RWPE1 (cell line): ENCODE results near the gene ZBTB33.

Experiments used
- CTCF ChIA-PET: fragments of 350-600 bp; sonication (Branson Sonifier 250); formaldehyde crosslinking; extraction: SDS; loops from one replicate; lab custom pipeline; 2021; lab: Yijun Ruan, JAX
- POLR2A ChIA-PET: fragments of 400-600 bp; formaldehyde crosslinking; extraction: SDS; loops from one replicate; lab custom pipeline; 2020; ENCODE audit warnings: antibody characterized with exemption; ENCODE audit not compliant: low non-redundant PET; lab: Yijun Ruan, JAX
- DNase-seq: peaks from one replicate; pipeline ENCODE4 v3.0.0; 2012; ENCODE audit warnings: low spot score
- H3K27ac ChIP-seq: fragments of 450-650 bp; 2 replicates; pipeline ENCODE4 v1.5.1; 2017
- CTCF ChIP-seq: fragments of 450-650 bp; conservative IDR thresholded peaks from 2 replicates; pipeline ENCODE4 v1.5.1; 2017; ENCODE audit warnings: low read depth, mild to moderate bottlenecking

Gene ZBTB33

DNA sequence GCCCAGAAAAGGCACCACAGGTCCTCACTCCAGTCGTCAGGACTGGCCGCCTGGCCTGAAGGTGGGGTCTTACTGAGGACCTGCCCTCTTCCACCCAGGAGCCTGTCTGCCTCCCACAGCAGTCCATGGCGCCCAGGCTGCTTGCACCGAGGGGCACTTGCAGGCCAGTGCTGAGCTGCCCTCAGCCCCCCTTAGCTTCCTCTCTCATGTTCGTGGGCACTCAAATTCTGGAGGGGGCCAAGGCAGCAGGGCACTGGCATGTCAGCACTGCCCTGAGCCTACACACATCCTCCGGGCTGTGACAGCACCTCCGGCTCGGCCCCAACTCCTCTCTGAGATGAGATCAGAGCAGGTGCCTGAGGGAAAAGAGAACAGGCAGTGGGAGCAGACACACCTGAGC is 27.2 kb upstream of the ZBTB33 start:
- ChIA-PET POLR2A (no interaction called here), CTCF (no interaction called here)
- no peak overlapping the region for H3K27ac ChIP-seq
- no peak for TF ChIP-seq CTCF
- no peak for DNase-seq

DNA sequence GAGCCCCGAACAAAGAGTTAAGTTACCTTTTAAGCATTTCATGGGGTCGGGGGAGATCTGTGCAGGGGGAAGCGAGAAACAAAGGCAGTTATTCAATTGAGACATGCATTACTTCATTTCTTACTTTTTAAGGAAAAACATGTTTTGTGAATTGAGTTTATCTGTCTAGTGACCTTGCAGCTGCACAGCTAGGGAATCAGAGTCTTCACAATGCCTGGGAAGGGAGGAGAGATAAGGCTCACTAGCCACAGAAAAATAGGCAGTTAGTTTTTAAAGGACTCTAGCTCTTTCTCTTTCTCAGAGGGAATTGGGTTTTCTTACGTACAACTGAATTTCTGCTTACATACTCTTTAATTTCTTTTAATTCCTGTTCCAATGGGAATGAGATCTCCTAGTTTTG is 26.2 kb upstream of the ZBTB33 start:
- no peak overlapping the region for H3K27ac ChIP-seq
- ChIA-PET POLR2A (no interaction called here), CTCF (no interaction called here)
- no peak for DNase-seq
- no peak for TF ChIP-seq CTCF

DNA sequence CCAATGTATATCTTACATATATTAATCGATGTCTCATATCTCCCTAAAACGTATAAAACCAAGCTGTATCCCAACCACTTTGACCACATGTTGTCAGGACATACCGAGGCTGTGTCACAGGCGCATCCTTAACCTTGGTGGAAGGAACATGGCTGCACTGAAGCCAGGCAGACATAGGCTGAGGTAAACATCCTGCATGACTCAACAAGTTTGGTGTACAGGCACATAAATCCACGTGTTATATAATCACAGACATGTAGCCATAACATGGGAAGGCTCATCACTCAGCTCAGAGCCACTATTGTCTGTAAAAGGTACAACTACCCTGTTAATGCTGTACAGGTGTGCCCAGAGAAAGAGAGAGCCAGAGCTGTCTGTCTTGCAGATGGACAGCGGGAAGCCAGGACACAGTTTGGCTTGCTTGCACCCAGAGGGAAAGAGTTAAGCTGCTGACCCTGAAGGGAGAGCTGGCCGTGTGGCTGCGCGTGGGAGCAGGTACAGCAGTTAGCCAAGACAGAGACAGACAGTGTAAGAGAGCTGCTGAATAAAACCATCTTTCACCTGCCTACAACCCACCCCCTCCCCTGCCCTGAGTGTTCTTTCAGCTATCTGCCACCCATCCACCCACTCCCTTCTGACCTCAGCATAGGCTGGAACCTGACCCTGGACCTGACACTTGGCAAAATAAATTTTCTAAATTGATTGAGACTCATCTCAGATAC is 22.3 kb upstream of the ZBTB33 start:
- TF ChIP-seq CTCF, result no peak
- ChIA-PET CTCF (no interaction called here), POLR2A (no interaction called here)
- DNase-seq, result no peak
- H3K27ac ChIP-seq, result no peak overlapping the region

DNA sequence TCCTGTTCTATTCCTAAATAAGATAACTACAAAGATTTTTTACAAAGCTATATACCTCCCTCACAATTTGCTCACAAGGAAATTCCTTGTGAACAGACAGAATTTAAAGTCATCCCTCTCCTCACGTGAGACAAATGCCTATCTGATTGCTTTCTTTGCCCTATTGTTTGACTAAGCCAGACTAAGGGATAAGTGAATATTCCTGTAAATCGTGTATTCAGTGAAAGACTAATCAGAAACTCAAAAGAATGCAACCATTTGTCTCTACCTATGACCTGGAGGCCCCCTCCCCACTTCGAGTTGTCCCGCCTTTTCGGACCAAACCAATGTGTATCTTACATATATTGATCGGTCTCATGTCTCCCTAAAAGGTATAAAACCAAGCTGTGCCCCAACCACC is 15.3 kb upstream of the ZBTB33 start:
- TF ChIP-seq CTCF, result no peak
- DNase-seq, result no peak
- H3K27ac ChIP-seq, result no peak overlapping the region
- POLR2A ChIA-PET, result no interaction called here
- CTCF ChIA-PET, result interaction anchor here (0.7 kb wide), 2 partner anchors 20 to 22 kb away, joined by 3 to 7 read pairs; no protein-coding TSS in a partner anchor

DNA sequence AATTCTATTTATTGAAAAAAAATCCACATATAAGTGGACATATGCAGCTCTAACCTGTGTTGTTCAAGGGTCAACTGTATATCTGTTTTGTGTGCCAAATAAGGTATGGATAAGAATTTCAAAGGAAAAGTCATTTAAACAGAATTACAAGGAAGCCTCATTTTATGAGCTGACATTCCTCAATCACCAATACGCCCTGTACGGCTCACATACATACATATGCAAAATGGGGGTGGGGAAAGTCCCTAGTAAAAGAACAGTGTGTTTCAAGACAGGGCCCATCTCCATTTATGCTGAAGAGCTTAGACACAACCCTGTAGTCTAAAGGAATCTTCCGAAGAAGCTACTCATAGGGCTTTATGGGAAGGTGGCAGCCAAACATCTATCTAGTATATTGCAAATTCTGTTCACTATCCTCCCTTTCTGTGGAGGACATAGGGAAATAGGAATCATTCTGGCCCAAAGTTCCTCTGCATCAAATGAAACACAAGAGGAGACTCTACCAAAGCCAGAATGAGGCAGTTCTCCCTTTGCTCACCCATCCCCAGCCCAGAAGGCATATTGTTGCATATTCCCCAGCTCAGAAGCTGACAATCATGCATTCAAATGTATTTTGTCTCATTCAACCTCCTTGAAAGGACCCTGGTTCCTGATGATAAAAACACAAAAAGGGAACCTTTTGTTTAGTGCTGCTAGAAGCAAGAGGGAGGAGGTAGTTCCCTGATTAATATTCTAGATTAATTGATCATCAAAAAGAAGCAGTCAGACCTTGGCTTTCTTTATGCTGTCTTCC is 13.7 kb upstream of the ZBTB33 start:
- CTCF ChIA-PET, result no interaction called here
- DNase-seq, result no peak
- H3K27ac ChIP-seq, result no peak overlapping the region
- TF ChIP-seq CTCF, result no peak
- POLR2A ChIA-PET, result no interaction called here

DNA sequence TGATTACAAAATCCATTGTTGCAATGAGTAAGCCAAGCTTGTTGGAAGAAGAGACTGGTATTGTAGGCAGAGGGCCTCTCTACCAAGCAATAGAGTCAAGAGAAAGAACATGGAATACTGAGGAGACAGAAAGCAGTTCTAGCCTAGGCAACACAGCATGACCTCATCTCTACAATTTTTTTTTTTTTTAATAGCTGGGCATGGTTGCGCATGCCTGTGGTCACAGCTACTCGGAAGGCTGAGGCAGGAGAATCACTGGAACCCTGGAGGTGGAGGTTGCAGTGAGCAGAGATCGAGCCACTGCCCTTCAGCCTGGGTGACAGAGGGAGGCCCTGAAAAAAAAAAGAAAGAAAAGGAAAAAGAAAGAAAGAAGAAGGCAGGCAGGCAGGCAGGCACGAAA is 11.7 kb upstream of the ZBTB33 start:
- POLR2A ChIA-PET, result no interaction called here
- CTCF ChIA-PET, result no interaction called here
- no peak for DNase-seq
- TF ChIP-seq CTCF, result no peak
- no peak overlapping the region for H3K27ac ChIP-seq
